ENCODE data around the gene NCOA3.

Gene NCOA3

GRCh38 chr20:47652301-47652700 lies 150.6 kb downstream of the NCOA3 start:
- H3K79me2 ChIP-seq (ENCODE audit: insufficient read depth, low read length): no peaks in the 10 kb centered on the region
- H3K27me3 ChIP-seq (ENCODE audit: insufficient read depth, low read length): no peaks in the 10 kb centered on the region
- H3K27ac ChIP-seq (ENCODE audit: low read depth, low read length, poor library complexity, severe bottlenecking): no peak overlapping the region
- H3K9me2 ChIP-seq (ENCODE audit: low read depth, low read length): no peaks in the 10 kb centered on the region
- no peak for TF ChIP-seq EZH2 (IDR thresholded peaks at IDR 0.05; ENCODE audit: borderline replicate concordance, low read length)
- TF ChIP-seq CTCF (IDR thresholded peaks at IDR 0.05; ENCODE audit: low read length): no peak
- no peak overlapping the region for H3K4me3 ChIP-seq (ENCODE audit: low read depth, low read length, poor library complexity, severe bottlenecking)
- H3K9ac ChIP-seq (ENCODE audit: low read length): no peak overlapping the region
- H3F3A ChIP-seq (ENCODE audit: insufficient read depth, low read length): no peaks in the 10 kb centered on the region; the same call in 1 of the 2 replicates
- H3K36me3 ChIP-seq (ENCODE audit: insufficient read depth, low read length): peaks cover 96% of the 10 kb centered on the region
- H2AFZ ChIP-seq (ENCODE audit: low read length): no peak overlapping the region
- no peaks in the 10 kb centered on the region for H3K4me1 ChIP-seq (ENCODE audit: insufficient read depth, low read length, severe bottlenecking)
- no peaks in the 10 kb centered on the region for H3K9me3 ChIP-seq (ENCODE audit: low read length)
- H3K4me2 ChIP-seq (ENCODE audit: low read length): no peak overlapping the region
- H4K20me1 ChIP-seq (ENCODE audit: insufficient read depth, low read length): 0 out of 2 replicates have a peak, but pooled peaks cover 5% of the 10 kb centered on the region

GRCh38 chr20:47652794-47653193 lies 151.1 kb downstream of the NCOA3 start:
- peaks cover 96% of the 10 kb centered on the region for H3K36me3 ChIP-seq (ENCODE audit: insufficient read depth, low read length)
- no peaks in the 10 kb centered on the region; the same call in 1 of the 2 replicates for H3F3A ChIP-seq (ENCODE audit: insufficient read depth, low read length)

GRCh38 chr20:47653869-47654268 lies 152.2 kb downstream of the NCOA3 start:
- no peak overlapping the region for H3K4me2 ChIP-seq (ENCODE audit: low read length)

More at GRCh38 chr20:47652794-47653193, 151.1 kb downstream of the NCOA3 start:
- no peak overlapping the region for H3K9ac ChIP-seq (ENCODE audit: low read length)
- no peaks in the 10 kb centered on the region for H3K9me3 ChIP-seq (ENCODE audit: low read length)
- no peak overlapping the region for H3K4me3 ChIP-seq (ENCODE audit: low read depth, low read length, poor library complexity, severe bottlenecking)
- 0 out of 2 replicates have a peak, but pooled peaks cover 6% of the 10 kb centered on the region for H4K20me1 ChIP-seq (ENCODE audit: insufficient read depth, low read length)
- H3K9me2 ChIP-seq (ENCODE audit: low read depth, low read length): no peaks in the 10 kb centered on the region
- H3K79me2 ChIP-seq (ENCODE audit: insufficient read depth, low read length): no peaks in the 10 kb centered on the region
- no peaks in the 10 kb centered on the region for H3K27me3 ChIP-seq (ENCODE audit: insufficient read depth, low read length)
- no peaks in the 10 kb centered on the region for H3K4me1 ChIP-seq (ENCODE audit: insufficient read depth, low read length, severe bottlenecking)
- no peak overlapping the region for H3K4me2 ChIP-seq (ENCODE audit: low read length)
- TF ChIP-seq EZH2 (IDR thresholded peaks at IDR 0.05; ENCODE audit: borderline replicate concordance, low read length) (no peak), CTCF (IDR thresholded peaks at IDR 0.05; ENCODE audit: low read length) (no peak)
- no peak overlapping the region for H2AFZ ChIP-seq (ENCODE audit: low read length)
- no peak overlapping the region for H3K27ac ChIP-seq (ENCODE audit: low read depth, low read length, poor library complexity, severe bottlenecking)

More at GRCh38 chr20:47653869-47654268, 152.2 kb downstream of the NCOA3 start:
- Histone ChIP-seq H4K20me1 (ENCODE audit: insufficient read depth, low read length) (0 out of 2 replicates have a peak, but pooled peaks cover 6% of the 10 kb centered on the region), H3K4me3 (ENCODE audit: low read depth, low read length, poor library complexity, severe bottlenecking) (no peak overlapping the region), H3F3A (ENCODE audit: insufficient read depth, low read length) (no peaks in the 10 kb centered on the region; the same call in 1 of the 2 replicates), H3K9ac (ENCODE audit: low read length) (no peak overlapping the region), H3K27ac (ENCODE audit: low read depth, low read length, poor library complexity, severe bottlenecking) (no peak overlapping the region), H3K27me3 (ENCODE audit: insufficient read depth, low read length) (no peaks in the 10 kb centered on the region), H3K36me3 (ENCODE audit: insufficient read depth, low read length) (peaks cover 96% of the 10 kb centered on the region), H3K9me2 (ENCODE audit: low read depth, low read length) (no peaks in the 10 kb centered on the region), H3K9me3 (ENCODE audit: low read length) (no peaks in the 10 kb centered on the region), H3K79me2 (ENCODE audit: insufficient read depth, low read length) (no peaks in the 10 kb centered on the region), H3K4me1 (ENCODE audit: insufficient read depth, low read length, severe bottlenecking) (no peaks in the 10 kb centered on the region), H2AFZ (ENCODE audit: low read length) (no peak overlapping the region)
- TF ChIP-seq CTCF (IDR thresholded peaks at IDR 0.05; ENCODE audit: low read length): no peak
- no peak for TF ChIP-seq EZH2 (IDR thresholded peaks at IDR 0.05; ENCODE audit: borderline replicate concordance, low read length)

Data from OCI-LY1 (cell line).